IPS-20b (cell line): ENCODE data around the gene HOXA6.

Experiments used
- H3K27ac ChIP-seq: one replicate; pipeline ENCODE4 v1.5.1; 2013; ENCODE audit warnings: low read length
- H3K27me3 ChIP-seq: 2 replicates; pipeline ENCODE4 v1.6.1; 2013; ENCODE audit warnings: mild to moderate bottlenecking, low read length, inconsistent platforms; ENCODE audit not compliant: insufficient read depth
- H3K36me3 ChIP-seq: 2 replicates; pipeline ENCODE4 v1.6.1; 2013; ENCODE audit warnings: low read depth, mild to moderate bottlenecking, inconsistent platforms, low read length, moderate library complexity; ENCODE audit not compliant: insufficient read depth
- H3K4me1 ChIP-seq: 2 replicates; pipeline ENCODE4 v1.6.1; 2013; ENCODE audit warnings: mild to moderate bottlenecking, control low read depth, inconsistent platforms, low read length, moderate library complexity; ENCODE audit not compliant: insufficient read depth
- H3K4me3 ChIP-seq: 2 replicates; pipeline ENCODE4 v1.5.1; 2013; ENCODE audit warnings: mild to moderate bottlenecking, low read length, inconsistent platforms
- H3K9ac ChIP-seq: 2 replicates; pipeline ENCODE4 v1.6.1; 2013; ENCODE audit warnings: low read depth, mild to moderate bottlenecking, inconsistent platforms, low read length, moderate library complexity
- H3K9me3 ChIP-seq: 2 replicates; pipeline ENCODE4 v1.6.1; 2013; ENCODE audit warnings: mild to moderate bottlenecking, low read depth, low read length, inconsistent platforms; ENCODE audit not compliant: insufficient read depth

Gene HOXA6

GRCh38 chr7:27169658-27170425, 22.3 kb upstream of the HOXA6 start:
- H3K4me1 ChIP-seq, result no peaks in the 10 kb centered on the region
- peaks cover 100% of the 10 kb centered on the region for H3K27me3 ChIP-seq
- H3K27ac ChIP-seq, result no peak overlapping the region

GRCh38 chr7:27168265-27168947, 20.8 kb upstream of the HOXA6 start:
- Histone ChIP-seq H3K27me3 (peaks cover 100% of the 10 kb centered on the region), H3K9ac (no peak overlapping the region), H3K27ac (no peak overlapping the region), H3K4me3 (no peak overlapping the region), H3K9me3 (peaks cover 34% of the 10 kb centered on the region; the same call in 1 of the 2 replicates), H3K4me1 (no peaks in the 10 kb centered on the region), H3K36me3 (no peaks in the 10 kb centered on the region)

More at GRCh38 chr7:27169658-27170425, 22.3 kb upstream of the HOXA6 start:
- Histone ChIP-seq H3K9ac (no peak overlapping the region), H3K4me3 (no peak overlapping the region), H3K36me3 (no peaks in the 10 kb centered on the region), H3K9me3 (peaks cover 27% of the 10 kb centered on the region; the same call in 1 of the 2 replicates)

GRCh38 chr7:27167916-27168264, 20.3 kb upstream of the HOXA6 start:
- H3K4me3 ChIP-seq, result no peak overlapping the region

GRCh38 chr7:27166531-27167505, 19.2 kb upstream of the HOXA6 start:
- no peak overlapping the region for H3K9ac ChIP-seq
- no peaks in the 10 kb centered on the region for H3K4me1 ChIP-seq
- H3K36me3 ChIP-seq, result no peaks in the 10 kb centered on the region
- H3K4me3 ChIP-seq, result no peak overlapping the region
- H3K27ac ChIP-seq, result no peak overlapping the region
- H3K9me3 ChIP-seq, result peaks cover 28% of the 10 kb centered on the region; the same call in 1 of the 2 replicates
- H3K27me3 ChIP-seq, result peaks cover 100% of the 10 kb centered on the region

More at GRCh38 chr7:27167916-27168264, 20.3 kb upstream of the HOXA6 start:
- H3K9ac ChIP-seq, result no peak overlapping the region
- no peak overlapping the region for H3K27ac ChIP-seq
- peaks cover 100% of the 10 kb centered on the region for H3K27me3 ChIP-seq
- peaks cover 34% of the 10 kb centered on the region; the same call in 1 of the 2 replicates for H3K9me3 ChIP-seq
- no peaks in the 10 kb centered on the region for H3K36me3 ChIP-seq
- H3K4me1 ChIP-seq, result no peaks in the 10 kb centered on the region

- Histone ChIP-seq H3K9me3 (peaks cover 28% of the 10 kb centered on the region; the same call in 1 of the 2 replicates), H3K4me3 (no peak overlapping the region), H3K4me1 (no peaks in the 10 kb centered on the region), H3K27me3 (peaks cover 100% of the 10 kb centered on the region), H3K9ac (no peak overlapping the region), H3K27ac (no peak overlapping the region), H3K36me3 (no peaks in the 10 kb centered on the region)
These were observed 18.5 kb upstream of the HOXA6 start for GRCh38 chr7:27165996-27166530.

- Histone ChIP-seq H3K27me3 (peaks cover 100% of the 10 kb centered on the region), H3K27ac (no peak within 1 kb of the TSS)
These were observed 17.8 kb upstream of the HOXA6 start, which contains the start of gene HOXA9 for GRCh38 chr7:27165089-27165995. Gene HOXA9 (minus strand): TSS chr7:27165537. CDS start chr7:27165457, 80 bp downstream.

GRCh38 chr7:27164367-27165088, 17.0 kb upstream of the HOXA6 start:
- Histone ChIP-seq H3K27me3 (peaks cover 100% of the 10 kb centered on the region), H3K27ac (no peak overlapping the region)

More at GRCh38 chr7:27165089-27165995, 17.8 kb upstream of the HOXA6 start, which contains the start of gene HOXA9:
- no peak within 1 kb of the TSS for H3K4me3 ChIP-seq
- no peaks in the 10 kb centered on the region for H3K36me3 ChIP-seq
- peaks cover 28% of the 10 kb centered on the region; the same call in 1 of the 2 replicates for H3K9me3 ChIP-seq
- no peak within 1 kb of the TSS for H3K9ac ChIP-seq
- H3K4me1 ChIP-seq, result no peaks in the 10 kb centered on the region

GRCh38 chr7:27164045-27164366, 16.4 kb upstream of the HOXA6 start:
- peaks cover 100% of the 10 kb centered on the region for H3K27me3 ChIP-seq
- no peak overlapping the region for H3K27ac ChIP-seq
- no peaks in the 10 kb centered on the region for H3K36me3 ChIP-seq
- no peak overlapping the region for H3K4me3 ChIP-seq
- H3K9me3 ChIP-seq, result peaks cover 28% of the 10 kb centered on the region; the same call in 1 of the 2 replicates
- no peaks in the 10 kb centered on the region for H3K4me1 ChIP-seq
- no peak overlapping the region for H3K9ac ChIP-seq

More at GRCh38 chr7:27164367-27165088, 17.0 kb upstream of the HOXA6 start:
- Histone ChIP-seq H3K9ac (no peak overlapping the region), H3K36me3 (no peaks in the 10 kb centered on the region), H3K4me1 (no peaks in the 10 kb centered on the region), H3K4me3 (no peak overlapping the region), H3K9me3 (peaks cover 28% of the 10 kb centered on the region; the same call in 1 of the 2 replicates)

- Histone ChIP-seq H3K36me3 (no peaks in the 10 kb centered on the region), H3K27ac (no peak overlapping the region), H3K9ac (no peak overlapping the region), H3K4me3 (no peak overlapping the region), H3K9me3 (peaks cover 28% of the 10 kb centered on the region; the same call in 1 of the 2 replicates), H3K4me1 (no peaks in the 10 kb centered on the region), H3K27me3 (peaks cover 100% of the 10 kb centered on the region)
These were observed 15.9 kb upstream of the HOXA6 start for GRCh38 chr7:27163288-27164044.
